ENCODE data around the gene FLRT1. TPM values are rescaled to one million over a fixed set of nuclear protein-coding genes. Genes with fewer than 3 reads are reported as not detected.

FLRT1 gene
- total and polyA plus RNA-seq, 5 donors from 2014 or later = 0.21 TPM; not detected in 4

DNA sequence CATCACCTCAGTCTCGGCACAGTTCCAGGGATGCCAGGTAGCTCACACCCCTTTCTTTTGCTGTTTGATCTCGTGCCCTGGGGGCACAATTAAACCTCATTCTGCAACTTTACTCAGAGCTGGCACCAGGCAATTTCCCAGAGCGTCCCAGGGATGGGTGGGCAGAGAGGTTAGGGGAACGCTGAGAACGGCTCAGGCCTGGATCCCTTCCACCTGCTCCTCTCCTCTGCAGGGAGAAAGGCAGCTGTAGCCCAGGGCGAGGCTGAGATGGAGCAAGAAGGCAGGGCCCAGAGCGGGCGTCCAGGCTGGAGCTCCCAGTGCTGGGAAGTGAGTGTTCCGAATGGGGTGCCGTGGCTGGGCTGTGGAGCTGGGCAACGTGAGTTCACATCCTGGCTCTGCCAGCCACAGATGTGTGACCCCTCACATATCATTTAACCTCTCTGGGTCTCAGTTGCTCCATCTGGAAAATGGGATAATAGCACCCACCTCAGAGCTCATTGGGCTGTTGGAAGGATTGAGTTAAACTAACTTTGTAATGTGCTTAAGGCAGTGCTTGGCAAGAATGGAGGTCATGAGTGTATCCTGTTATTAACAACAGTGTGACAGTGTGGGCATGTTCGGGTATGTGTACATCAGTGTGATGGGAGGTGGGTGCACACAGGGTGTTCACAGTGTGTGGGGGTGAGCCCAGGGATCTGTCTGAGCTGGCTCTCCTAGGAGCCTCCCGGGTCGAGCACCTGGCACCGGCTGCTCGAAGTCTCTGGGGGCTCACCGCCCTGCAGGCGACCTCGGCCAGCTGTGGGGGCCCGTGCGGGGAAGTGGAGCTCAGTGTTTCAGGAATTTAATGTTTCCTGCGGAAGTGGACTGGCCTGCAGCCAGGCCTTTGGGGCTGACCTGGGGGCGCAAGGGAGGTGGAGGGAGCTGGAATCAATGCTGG lies 34.0 kb upstream of the FLRT1 start:
- peak overlapping the region; percentile 32 to 74 (median 60) for H3K4me3 Mint-ChIP-seq
- H3K36me3 Mint-ChIP-seq = peaks cover 7% of the 10 kb centered on the region
- H3K27ac Mint-ChIP-seq = no peak overlapping the region

GRCh38 chr11:64003807-64004589 lies 31.7 kb upstream of the FLRT1 start:
- no peak overlapping the region for H3K4me3 ChIP-seq (ENCODE audit: low read depth, low read length)
- peaks cover 0 to 4% (median 0%) of the 10 kb centered on the region in 7 donors for H3K9me3 Mint-ChIP-seq
- H3K27ac Mint-ChIP-seq = no peak overlapping the region
- peaks cover 32% of the 10 kb centered on the region for H3K4me1 ChIP-seq (ENCODE audit: control insufficient read depth, insufficient read depth, low read length, poor library complexity, severe bottlenecking)
- H3K27ac ChIP-seq (ENCODE audit: insufficient read depth, low read length, poor library complexity, severe bottlenecking) = no peak overlapping the region
- DNase-seq (no peak), ATAC-seq (ENCODE audit: low read depth in 2 of 2) (no peak)
- H3K4me3 Mint-ChIP-seq = peak overlapping the region in 1 of 4 donors; percentile 29
- no peaks in the 10 kb centered on the region for H3K9me3 ChIP-seq (ENCODE audit: control insufficient read depth in 2 of 2, low read length in 2 of 2)
- no peaks in the 10 kb centered on the region for H3K36me3 ChIP-seq (ENCODE audit: control insufficient read depth, insufficient read depth, low read length)
- peaks cover 39% of the 10 kb centered on the region for H3K27me3 Mint-ChIP-seq
- H3K27me3 ChIP-seq (ENCODE audit: control insufficient read depth, insufficient read depth, low read length) = no peaks in the 10 kb centered on the region
- H3K36me3 Mint-ChIP-seq = no peaks in the 10 kb centered on the region
- H3K4me1 Mint-ChIP-seq = peaks cover 0 to 16% (median 2%) of the 10 kb centered on the region in 4 donors

More for the DNA sequence above, 34.0 kb upstream of the FLRT1 start:
- Mint-ChIP-seq H3K27me3 (peaks cover 17% of the 10 kb centered on the region), H3K4me1 (peaks cover 0 to 13% (median 3%) of the 10 kb centered on the region in 4 donors), H3K9me3 (peaks cover 0 to 1% (median 0%) of the 10 kb centered on the region in 7 donors)
- no peak for ATAC-seq (ENCODE audit: low read depth in 2 of 2)
- Histone ChIP-seq H3K9me3 (ENCODE audit: control insufficient read depth in 2 of 2, low read length in 2 of 2) (no peaks in the 10 kb centered on the region), H3K4me1 (ENCODE audit: control insufficient read depth, insufficient read depth, low read length, poor library complexity, severe bottlenecking) (peaks cover 21% of the 10 kb centered on the region), H3K27ac (ENCODE audit: insufficient read depth, low read length, poor library complexity, severe bottlenecking) (no peak overlapping the region), H3K4me3 (ENCODE audit: low read depth, low read length) (no peak overlapping the region), H3K36me3 (ENCODE audit: control insufficient read depth, insufficient read depth, low read length) (peaks cover 9% of the 10 kb centered on the region), H3K27me3 (ENCODE audit: control insufficient read depth, insufficient read depth, low read length) (no peaks in the 10 kb centered on the region)
- DNase-seq = no peak

DNA sequence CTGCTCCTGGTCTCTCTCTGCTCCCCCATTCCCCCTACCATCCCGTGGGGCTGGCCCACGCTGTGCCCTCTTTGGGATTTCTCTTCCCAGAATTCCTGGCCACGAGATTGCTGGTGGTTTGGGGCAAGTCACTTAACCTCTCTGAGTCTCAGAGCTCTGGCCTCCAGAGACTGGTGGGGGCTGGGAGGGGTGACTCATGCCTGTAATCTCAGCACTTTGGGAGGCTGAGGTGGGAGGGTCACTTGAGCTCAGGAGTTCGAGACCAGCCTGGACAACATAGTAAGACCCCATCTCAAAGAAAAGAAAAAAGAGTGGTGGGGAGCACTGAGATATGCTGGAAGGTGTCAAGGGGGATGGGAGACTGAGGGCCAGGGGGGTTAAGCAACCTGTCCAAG lies 31.1 kb upstream of the FLRT1 start:
- H3K9me3 Mint-ChIP-seq = peaks cover 0 to 4% (median 0%) of the 10 kb centered on the region in 7 donors
- H3K27ac Mint-ChIP-seq = no peak overlapping the region
- H3K36me3 ChIP-seq (ENCODE audit: control insufficient read depth, insufficient read depth, low read length) = no peaks in the 10 kb centered on the region
- H3K4me1 Mint-ChIP-seq = peaks cover 0 to 16% (median 2%) of the 10 kb centered on the region in 4 donors
- H3K36me3 Mint-ChIP-seq = no peaks in the 10 kb centered on the region
- H3K27me3 ChIP-seq (ENCODE audit: control insufficient read depth, insufficient read depth, low read length) = no peaks in the 10 kb centered on the region
- no peaks in the 10 kb centered on the region for H3K9me3 ChIP-seq (ENCODE audit: control insufficient read depth in 2 of 2, low read length in 2 of 2)
- H3K4me3 ChIP-seq (ENCODE audit: low read depth, low read length) = no peak overlapping the region
- ATAC-seq (ENCODE audit: low read depth in 2 of 2) (no peak), DNase-seq (no peak)
- peak overlapping the region in 1 of 4 donors; percentile 82 for H3K4me3 Mint-ChIP-seq
- peaks cover 26% of the 10 kb centered on the region for H3K4me1 ChIP-seq (ENCODE audit: control insufficient read depth, insufficient read depth, low read length, poor library complexity, severe bottlenecking)
- H3K27ac ChIP-seq (ENCODE audit: insufficient read depth, low read length, poor library complexity, severe bottlenecking) = no peak overlapping the region
- H3K27me3 Mint-ChIP-seq = peaks cover 42% of the 10 kb centered on the region

- H3K4me3 Mint-ChIP-seq = no peak overlapping the region
Measured at GRCh38 chr11:64005691-64006090, 30.0 kb upstream of the FLRT1 start.

GRCh38 chr11:64006398-64006797 lies 29.3 kb upstream of the FLRT1 start:
- DNase-seq = no peak
- no peak overlapping the region for H3K4me3 ChIP-seq (ENCODE audit: low read depth, low read length)
- H3K9me3 Mint-ChIP-seq = peaks cover 0 to 4% (median 0%) of the 10 kb centered on the region in 7 donors
- H3K9me3 ChIP-seq (ENCODE audit: control insufficient read depth in 2 of 2, low read length in 2 of 2) = peaks cover 0 to 8% of the 10 kb centered on the region in 2 experiments
- no peaks in the 10 kb centered on the region for H3K27me3 ChIP-seq (ENCODE audit: control insufficient read depth, insufficient read depth, low read length)
- no peak overlapping the region for H3K4me3 Mint-ChIP-seq
- H3K36me3 ChIP-seq (ENCODE audit: control insufficient read depth, insufficient read depth, low read length) = no peaks in the 10 kb centered on the region
- H3K36me3 Mint-ChIP-seq = no peaks in the 10 kb centered on the region
- H3K4me1 ChIP-seq (ENCODE audit: control insufficient read depth, insufficient read depth, low read length, poor library complexity, severe bottlenecking) = peaks cover 12% of the 10 kb centered on the region
- no peak overlapping the region for H3K27ac ChIP-seq (ENCODE audit: insufficient read depth, low read length, poor library complexity, severe bottlenecking)
- peaks cover 0 to 11% (median 2%) of the 10 kb centered on the region in 4 donors for H3K4me1 Mint-ChIP-seq
- H3K27ac Mint-ChIP-seq = no peak overlapping the region
- peaks cover 42% of the 10 kb centered on the region for H3K27me3 Mint-ChIP-seq
- no peak for ATAC-seq (ENCODE audit: low read depth in 2 of 2)

More at GRCh38 chr11:64005691-64006090, 30.0 kb upstream of the FLRT1 start:
- peaks cover 0 to 5% of the 10 kb centered on the region in 2 experiments for H3K9me3 ChIP-seq (ENCODE audit: control insufficient read depth in 2 of 2, low read length in 2 of 2)
- Mint-ChIP-seq H3K36me3 (no peaks in the 10 kb centered on the region), H3K9me3 (peaks cover 0 to 4% (median 0%) of the 10 kb centered on the region in 7 donors), H3K27me3 (peaks cover 42% of the 10 kb centered on the region), H3K27ac (no peak overlapping the region), H3K4me1 (peaks cover 0 to 13% (median 2%) of the 10 kb centered on the region in 4 donors)
- H3K4me3 ChIP-seq (ENCODE audit: low read depth, low read length) = no peak overlapping the region
- H3K27me3 ChIP-seq (ENCODE audit: control insufficient read depth, insufficient read depth, low read length) = no peaks in the 10 kb centered on the region
- DNase-seq (no peak), ATAC-seq (ENCODE audit: low read depth in 2 of 2) (no peak)
- no peaks in the 10 kb centered on the region for H3K36me3 ChIP-seq (ENCODE audit: control insufficient read depth, insufficient read depth, low read length)
- peaks cover 15% of the 10 kb centered on the region for H3K4me1 ChIP-seq (ENCODE audit: control insufficient read depth, insufficient read depth, low read length, poor library complexity, severe bottlenecking)
- no peak overlapping the region for H3K27ac ChIP-seq (ENCODE audit: insufficient read depth, low read length, poor library complexity, severe bottlenecking)

DNA sequence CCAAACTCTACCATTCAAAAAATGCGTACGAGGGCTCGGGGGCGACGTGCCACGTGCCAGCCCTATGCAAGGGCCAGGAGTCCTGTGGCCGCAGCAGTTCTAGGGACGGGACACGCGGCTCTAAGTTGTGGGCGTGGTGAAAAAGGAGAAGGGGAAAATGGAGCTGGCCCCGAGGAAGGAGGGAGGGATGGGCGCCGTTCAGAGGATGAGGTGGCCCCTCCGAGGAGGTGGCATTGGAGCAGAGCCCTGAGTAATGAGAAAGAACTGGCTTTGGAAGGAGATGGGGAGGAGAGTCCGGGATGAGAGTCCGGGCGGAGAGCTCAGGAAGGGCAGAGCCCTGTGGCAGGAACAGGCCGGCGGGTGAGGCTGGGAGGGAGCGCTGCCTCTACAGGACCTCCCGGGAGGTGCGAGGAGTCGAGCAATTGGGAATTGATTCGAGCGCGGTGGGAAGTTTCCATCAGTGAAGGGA lies 28.5 kb upstream of the FLRT1 start:
- Mint-ChIP-seq H3K9me3 (peaks cover 0 to 4% (median 0%) of the 10 kb centered on the region in 7 donors), H3K27ac (no peak overlapping the region), H3K27me3 (peaks cover 39% of the 10 kb centered on the region), H3K36me3 (no peaks in the 10 kb centered on the region), H3K4me1 (peaks cover 0 to 10% (median 2%) of the 10 kb centered on the region in 4 donors), H3K4me3 (peak overlapping the region in 3 of 4 donors; percentile 56 to 80 (median 59))
- no peak for ATAC-seq (ENCODE audit: low read depth in 2 of 2)
- DNase-seq = no peak
- Histone ChIP-seq H3K36me3 (ENCODE audit: control insufficient read depth, insufficient read depth, low read length) (no peaks in the 10 kb centered on the region), H3K4me3 (ENCODE audit: low read depth, low read length) (no peak overlapping the region), H3K27me3 (ENCODE audit: control insufficient read depth, insufficient read depth, low read length) (no peaks in the 10 kb centered on the region), H3K9me3 (ENCODE audit: control insufficient read depth in 2 of 2, low read length in 2 of 2) (peaks cover 0 to 8% of the 10 kb centered on the region in 2 experiments), H3K4me1 (ENCODE audit: control insufficient read depth, insufficient read depth, low read length, poor library complexity, severe bottlenecking) (peaks cover 12% of the 10 kb centered on the region), H3K27ac (ENCODE audit: insufficient read depth, low read length, poor library complexity, severe bottlenecking) (no peak overlapping the region)

DNA sequence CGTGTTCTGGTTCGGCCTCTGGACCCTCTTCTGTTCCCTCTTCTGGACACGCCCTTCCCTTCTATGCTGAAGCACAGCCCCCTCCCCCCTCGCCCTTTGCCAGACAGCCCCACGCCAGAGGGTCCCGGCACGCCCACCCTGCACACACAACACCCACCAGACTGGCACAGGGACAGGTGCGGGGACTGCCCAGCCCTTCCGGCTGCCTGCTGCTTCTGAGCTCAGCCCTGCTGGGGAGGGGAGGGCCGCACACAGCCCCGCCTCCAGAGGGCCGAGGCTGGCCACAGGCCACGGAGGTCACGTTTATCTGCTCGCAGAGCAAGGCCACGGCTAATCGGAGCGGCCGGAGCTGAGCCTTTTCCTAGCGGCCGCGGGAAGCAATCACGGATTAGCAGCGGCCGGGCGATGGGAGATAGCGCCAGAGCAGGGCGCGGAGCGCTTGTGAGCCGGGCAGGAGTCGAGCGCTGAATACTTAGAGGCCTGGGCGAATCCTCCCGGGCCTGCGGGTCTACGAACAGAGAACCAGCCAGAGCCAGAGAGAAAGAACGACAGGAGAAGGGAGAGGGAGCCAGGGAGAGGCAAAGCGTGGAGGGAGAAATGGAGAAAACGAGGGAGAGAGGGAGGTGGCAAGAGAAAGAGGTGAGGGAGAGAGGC lies 28.0 kb upstream of the FLRT1 start:
- no peaks in the 10 kb centered on the region for H3K36me3 Mint-ChIP-seq
- ATAC-seq (ENCODE audit: low read depth in 2 of 2) (peak in 1 of 2 donors; percentile 44), DNase-seq (no peak)
- Histone ChIP-seq H3K4me1 (ENCODE audit: control insufficient read depth, insufficient read depth, low read length, poor library complexity, severe bottlenecking) (peaks cover 12% of the 10 kb centered on the region), H3K4me3 (ENCODE audit: low read depth, low read length) (no peak overlapping the region), H3K27ac (ENCODE audit: insufficient read depth, low read length, poor library complexity, severe bottlenecking) (no peak overlapping the region), H3K9me3 (ENCODE audit: control insufficient read depth in 2 of 2, low read length in 2 of 2) (peaks cover 0 to 8% of the 10 kb centered on the region in 2 experiments), H3K36me3 (ENCODE audit: control insufficient read depth, insufficient read depth, low read length) (no peaks in the 10 kb centered on the region), H3K27me3 (ENCODE audit: control insufficient read depth, insufficient read depth, low read length) (no peaks in the 10 kb centered on the region)
- peaks cover 0 to 7% (median 0%) of the 10 kb centered on the region in 7 donors for H3K9me3 Mint-ChIP-seq
- peaks cover 0 to 10% (median 2%) of the 10 kb centered on the region in 4 donors for H3K4me1 Mint-ChIP-seq
- no peak overlapping the region for H3K27ac Mint-ChIP-seq
- H3K27me3 Mint-ChIP-seq = peaks cover 35% of the 10 kb centered on the region
- peak overlapping the region in 2 of 4 donors; percentile 59 to 80 for H3K4me3 Mint-ChIP-seq

Data from CD4-positive, CD25-positive, alpha-beta regulatory T cell (primary cell).